Brain microvascular endothelial cell (primary cell): Measurements from ENCODE around the gene LOC128125822.
"Not testable (repeated sequence)": the region's sequence is repeated elsewhere in the genome, so short reads cannot be mapped to it uniquely, and the experiment has no call there.

Experiments
- DNase-seq: peaks from one replicate; pipeline ENCODE4 v3.0.0-alpha.2; 2020
- H3K27ac ChIP-seq: fragments of 250-450 bp; sonication (Bioruptor Pico); 2 replicates; pipeline ENCODE4 v1.5.1; 2020; ENCODE audit warnings: mild to moderate bottlenecking, moderate library complexity
- H3K27me3 ChIP-seq: fragments of 250-450 bp; sonication (Bioruptor Pico); replicated peaks from 2 replicates; pipeline ENCODE4 v1.5.1; 2020; ENCODE audit warnings: mild to moderate bottlenecking
- H3K36me3 ChIP-seq: fragments of 250-450 bp; sonication (Bioruptor Pico); replicated peaks from 2 replicates; pipeline ENCODE4 v1.5.1; 2020; ENCODE audit warnings: mild to moderate bottlenecking
- H3K4me3 ChIP-seq: 2 replicates; pipeline ENCODE4 v1.5.1; 2011; ENCODE audit warnings: low read depth, mild to moderate bottlenecking, control low read depth, low read length, moderate library complexity
- in situ Hi-C: cut with HindIII; loops from 2 replicates; pipeline ENCODE4 v1.10.0; 2017; ENCODE audit warnings: low sequenced_read_pairs, low pct_ligation_motif_present
- TF ChIP-seq, protein P1 (sequence below): IDR thresholded peaks from 2 replicates; pipeline ENCODE4 v1.5.1; 2011; ENCODE audit warnings: low read depth, mild to moderate bottlenecking, moderate library complexity, low read length, control low read depth, inconsistent platforms; ENCODE audit errors: missing control alignments

The LOC128125822 gene

DNA sequence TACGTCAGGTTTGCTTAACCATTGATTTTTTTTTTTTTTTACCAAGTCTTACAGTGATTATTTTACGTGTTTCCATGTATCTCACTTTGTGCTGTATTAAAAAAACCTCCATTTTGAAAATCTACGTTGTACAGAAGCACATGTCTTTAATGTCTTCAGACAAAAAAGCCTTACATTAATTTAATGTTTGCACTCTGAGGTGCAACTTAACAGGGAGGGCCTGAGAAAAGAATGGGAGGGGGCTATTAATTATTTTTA is 8.4 kb downstream of the LOC128125822 start:
- TF ChIP-seq, protein P1, sequence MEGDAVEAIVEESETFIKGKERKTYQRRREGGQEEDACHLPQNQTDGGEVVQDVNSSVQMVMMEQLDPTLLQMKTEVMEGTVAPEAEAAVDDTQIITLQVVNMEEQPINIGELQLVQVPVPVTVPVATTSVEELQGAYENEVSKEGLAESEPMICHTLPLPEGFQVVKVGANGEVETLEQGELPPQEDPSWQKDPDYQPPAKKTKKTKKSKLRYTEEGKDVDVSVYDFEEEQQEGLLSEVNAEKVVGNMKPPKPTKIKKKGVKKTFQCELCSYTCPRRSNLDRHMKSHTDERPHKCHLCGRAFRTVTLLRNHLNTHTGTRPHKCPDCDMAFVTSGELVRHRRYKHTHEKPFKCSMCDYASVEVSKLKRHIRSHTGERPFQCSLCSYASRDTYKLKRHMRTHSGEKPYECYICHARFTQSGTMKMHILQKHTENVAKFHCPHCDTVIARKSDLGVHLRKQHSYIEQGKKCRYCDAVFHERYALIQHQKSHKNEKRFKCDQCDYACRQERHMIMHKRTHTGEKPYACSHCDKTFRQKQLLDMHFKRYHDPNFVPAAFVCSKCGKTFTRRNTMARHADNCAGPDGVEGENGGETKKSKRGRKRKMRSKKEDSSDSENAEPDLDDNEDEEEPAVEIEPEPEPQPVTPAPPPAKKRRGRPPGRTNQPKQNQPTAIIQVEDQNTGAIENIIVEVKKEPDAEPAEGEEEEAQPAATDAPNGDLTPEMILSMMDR: no peak
- in situ Hi-C loops: no loop called here
- H3K4me3 ChIP-seq: no peak overlapping the region
- no peak overlapping the region for H3K27ac ChIP-seq
- H3K36me3 ChIP-seq: peaks cover 51% of the 10 kb centered on the region
- H3K27me3 ChIP-seq: no peaks in the 10 kb centered on the region
- DNase-seq: no peak

DNA sequence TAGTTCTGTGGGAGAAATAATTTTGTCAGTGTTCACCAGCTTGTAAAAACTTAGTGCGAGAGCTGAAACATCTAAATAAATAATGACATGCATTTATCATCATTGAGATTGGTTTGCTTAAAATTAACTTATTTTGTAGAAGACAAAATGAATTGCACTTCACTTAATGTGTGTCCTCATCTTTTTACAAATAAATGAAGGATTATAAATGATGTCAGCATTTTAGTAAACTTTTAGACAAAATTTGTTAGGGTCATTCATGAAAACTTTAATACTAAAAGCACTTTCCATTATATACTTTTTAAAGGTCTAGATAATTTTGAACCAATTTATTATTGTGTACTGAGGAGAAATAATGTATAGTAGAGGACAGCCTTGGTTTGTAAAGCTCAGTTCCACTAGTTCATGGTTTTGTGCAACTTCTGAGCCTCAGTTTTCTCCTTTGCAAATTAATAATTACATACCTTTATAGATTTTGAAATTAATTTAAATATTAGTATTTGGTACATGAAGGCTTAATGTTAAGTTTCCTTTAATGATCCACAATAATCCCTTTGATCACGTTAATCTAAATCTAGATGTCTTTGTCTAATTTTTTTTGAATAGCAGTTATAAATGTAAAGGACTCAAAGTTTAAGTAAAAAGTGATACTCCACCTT is 9.2 kb downstream of the LOC128125822 start:
- no peak overlapping the region for H3K27ac ChIP-seq
- DNase-seq: no peak
- in situ Hi-C loops: no loop called here
- TF ChIP-seq, protein P1: no peak
- no peaks in the 10 kb centered on the region for H3K27me3 ChIP-seq
- peaks cover 51% of the 10 kb centered on the region for H3K36me3 ChIP-seq
- no peak overlapping the region for H3K4me3 ChIP-seq

DNA sequence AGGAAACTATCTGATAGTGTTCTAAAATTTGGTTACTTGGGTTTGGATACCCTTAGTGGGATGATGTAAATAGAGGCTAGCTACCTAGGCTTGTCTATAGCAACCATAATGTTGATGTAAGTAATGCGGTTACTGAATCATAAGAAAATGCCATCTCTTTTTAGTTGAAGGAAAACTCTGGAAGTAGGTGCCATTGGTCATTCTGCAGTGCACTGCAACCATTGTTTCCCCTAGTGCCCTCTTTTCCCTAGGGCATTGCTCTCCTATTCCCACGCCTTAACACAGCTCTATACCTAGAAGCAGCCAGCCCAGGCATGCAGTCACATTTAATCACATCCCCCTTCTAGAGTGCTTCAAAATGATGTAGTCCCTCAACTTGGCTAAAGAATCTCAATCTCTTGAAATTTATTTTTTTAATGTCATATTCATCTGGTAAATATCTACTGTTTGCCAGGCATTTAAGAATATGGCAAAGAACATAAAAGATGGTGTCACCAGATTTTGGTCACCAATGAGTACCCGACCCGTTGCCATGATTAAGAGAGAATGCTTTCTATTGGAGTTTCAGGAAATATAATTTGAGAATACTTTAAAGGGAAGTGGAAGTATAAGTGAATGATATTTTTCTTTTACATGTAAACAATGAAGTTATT is 10.4 kb downstream of the LOC128125822 start:
- Histone ChIP-seq H3K36me3 (peaks cover 42% of the 10 kb centered on the region), H3K4me3 (no peak overlapping the region), H3K27me3 (no peaks in the 10 kb centered on the region), H3K27ac (no peak overlapping the region)
- DNase-seq: no peak
- TF ChIP-seq, protein P1: no peak
- in situ Hi-C loops: no loop called here

DNA sequence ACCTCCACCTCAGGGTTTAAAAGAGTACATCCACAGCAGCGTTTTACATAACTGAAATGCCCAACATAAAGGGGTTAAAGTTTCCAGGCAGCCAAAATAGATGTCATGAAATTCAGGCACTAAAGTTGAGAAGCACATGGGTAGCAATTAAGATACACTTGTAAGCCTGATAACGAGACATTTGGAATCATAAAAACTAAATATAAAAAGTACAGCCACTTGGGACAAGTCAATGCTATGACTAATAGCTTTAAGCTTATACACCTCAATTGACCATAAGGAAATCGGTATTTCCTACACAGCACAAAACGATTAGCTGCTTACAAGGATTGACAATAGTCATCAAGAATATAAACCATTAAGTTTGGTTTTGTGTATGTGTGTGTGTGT is 11.8 kb downstream of the LOC128125822 start:
- peaks cover 31% of the 10 kb centered on the region for H3K36me3 ChIP-seq
- no peaks in the 10 kb centered on the region for H3K27me3 ChIP-seq
- no peak overlapping the region for H3K4me3 ChIP-seq
- in situ Hi-C loops: no loop called here
- TF ChIP-seq, protein P1: no peak
- H3K27ac ChIP-seq: no peak overlapping the region
- no peak for DNase-seq

DNA sequence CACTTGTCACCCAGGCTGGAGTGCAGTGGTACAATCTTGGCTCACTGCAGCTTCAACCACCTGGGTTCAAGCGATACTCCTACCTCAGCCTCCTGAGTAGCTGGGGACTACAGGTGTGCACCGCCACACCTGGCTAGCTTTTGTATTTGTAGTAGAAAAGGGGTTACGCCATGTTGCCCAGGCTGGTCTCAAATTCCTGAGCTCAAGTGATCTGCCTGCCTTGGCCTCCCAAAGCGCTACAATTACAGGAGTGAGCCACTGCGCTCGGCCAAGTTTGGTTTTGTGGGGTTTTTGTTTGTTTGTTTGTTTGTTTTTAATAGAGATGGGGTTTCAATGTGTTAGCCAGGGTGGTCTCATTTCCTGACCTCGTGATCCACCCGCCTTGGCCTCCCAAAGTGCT is 12.3 kb downstream of the LOC128125822 start:
- DNase-seq: no peak
- Histone ChIP-seq H3K27ac (no peak overlapping the region), H3K4me3 (no peak overlapping the region), H3K36me3 (peaks cover 26% of the 10 kb centered on the region), H3K27me3 (no peaks in the 10 kb centered on the region)
- in situ Hi-C loops: no loop called here
- TF ChIP-seq, protein P1: no peak

DNA sequence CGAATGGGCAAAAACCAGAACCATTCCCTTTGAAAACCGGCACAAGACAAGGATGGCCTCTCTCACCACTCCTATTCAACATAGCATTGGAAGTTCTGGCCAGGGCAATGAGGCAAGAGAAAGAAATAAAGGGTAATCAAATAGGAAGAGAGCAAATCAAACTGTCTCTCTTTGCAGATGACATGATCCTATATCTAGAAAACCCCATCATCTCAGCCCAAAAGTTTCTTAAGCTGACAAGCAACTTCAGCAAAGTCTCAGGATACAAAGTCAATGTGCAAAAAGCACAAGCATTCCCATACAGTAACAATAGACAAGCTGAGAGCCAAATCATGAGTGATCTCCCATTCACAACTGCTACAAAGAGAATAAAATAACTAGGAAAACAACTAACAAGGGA is 13.4 kb downstream of the LOC128125822 start:
- in situ Hi-C loops, H3K4me3 ChIP-seq, H3K27me3 ChIP-seq, H3K27ac ChIP-seq, DNase-seq: not testable (repeated sequence)
- H3K36me3 ChIP-seq: peaks cover 15% of the 10 kb centered on the region
